B cell (primary cell): ENCODE measurements around the gene TRAPPC14. TPM values are rescaled to one million over a fixed set of nuclear protein-coding genes. Genes with fewer than 3 reads are reported as not detected.
"Not testable (repeated sequence)": the region's sequence is repeated elsewhere in the genome, so short reads cannot be mapped to it uniquely, and the experiment has no call there.

Source experiments
- ATAC-seq: fragments of 200-7000 bp; cut with Tn5 transposase; one replicate; pipeline ENCODE4 v1.10.0; 2021; ENCODE audit warnings: low read depth, mild to moderate bottlenecking, moderate number of reproducible peaks, moderate library complexity
- CTCF ChIA-PET: fragments of 350-600 bp; sonication (Branson Sonifier 250); formaldehyde crosslinking; loops from one replicate; lab custom pipeline; 2021; ENCODE audit warnings: antibody characterized with exemption, inconsistent platforms; lab: Charles Lee
- POLR2A ChIA-PET: fragments of 350-600 bp; sonication (Branson Sonifier 250); formaldehyde crosslinking; loops from one replicate; lab custom pipeline; 2021; ENCODE audit warnings: antibody characterized with exemption; lab: Charles Lee
- DNase-seq: peaks from one replicate; pipeline ENCODE4 v3.0.0; 2013
- H2AFZ ChIP-seq: 2 replicates; pipeline ENCODE4 v1.6.1; 2012; ENCODE audit warnings: mild to moderate bottlenecking, low read depth, low read length; ENCODE audit not compliant: insufficient read depth, poor library complexity, severe bottlenecking
- H3K27ac ChIP-seq, 2 donors: 1 replicate in 1 of 2; 2 replicates in 1 of 2; pipeline ENCODE4 v1.5.1; 2012 to 2013; ENCODE audit warnings: low read length in 2 of 2, mild to moderate bottlenecking in 2 of 2, moderate library complexity in 1 of 2
- H3K27me3 ChIP-seq, 4 experiments: fragments of 200-600 bp in 1 of 4; sonication (generic) in 1 of 4; replicated peaks in 1 of 4; 1 replicate in 2 of 4; 2 replicates in 2 of 4; pipeline versions ENCODE4 v1.6.1 to v1.7.0; 2013 to 2016; ENCODE audit warnings: low read length in 3 of 4, mild to moderate bottlenecking in 2 of 4, mixed read lengths in 1 of 4, moderate library complexity in 1 of 4; ENCODE audit not compliant: insufficient read depth in 4 of 4, control insufficient read depth in 3 of 4; ENCODE audit errors: control extremely low read depth in 1 of 4
- H3K36me3 ChIP-seq, 2 experiments: replicated peaks in 1 of 2; 1 replicate in 1 of 2; 2 replicates in 1 of 2; pipeline versions ENCODE4 v1.6.1 to v1.7.1; 2013; ENCODE audit warnings: low read length in 1 of 2; ENCODE audit not compliant: insufficient read depth in 2 of 2, control insufficient read depth in 1 of 2; ENCODE audit errors: control extremely low read depth in 1 of 2, extremely low read depth in 1 of 2
- H3K4me1 ChIP-seq, 2 donors: fragments of 200-600 bp in 1 of 2; sonication (generic) in 1 of 2; 1 replicate in 1 of 2; 2 replicates in 1 of 2; pipeline versions ENCODE4 v1.5.1 to v1.6.1; 2013 to 2017; ENCODE audit warnings: low read length in 2 of 2; ENCODE audit not compliant: control insufficient read depth in 2 of 2, insufficient read depth in 2 of 2
- H3K4me2 ChIP-seq: replicated peaks from 2 replicates; pipeline ENCODE3; 2012; ENCODE audit warnings: mild to moderate bottlenecking, low read depth, low read length; ENCODE audit not compliant: poor library complexity, severe bottlenecking
- H3K4me3 ChIP-seq, 5 experiments: fragments of 200-600 bp in 1 of 5; sonication (generic) in 1 of 5; 1 replicate in 3 of 5; 2 replicates in 2 of 5; pipeline versions ENCODE4 v1.5.1 to v1.7.0; 2011 to 2016; ENCODE audit warnings: low read length in 4 of 5, mild to moderate bottlenecking in 4 of 5, low read depth in 2 of 5, control low read depth in 1 of 5, moderate library complexity in 1 of 5; ENCODE audit not compliant: insufficient read depth in 1 of 5; ENCODE audit errors: control extremely low read depth in 1 of 5, extremely low read depth in 1 of 5
- H3K79me2 ChIP-seq: fragments of 200-600 bp; sonication (generic); one replicate; pipeline ENCODE4 v1.6.0; 2016; ENCODE audit warnings: low read length; ENCODE audit not compliant: control insufficient read depth, insufficient read depth
- H3K9ac ChIP-seq: fragments of 200-600 bp; sonication (generic); 2 replicates; pipeline ENCODE4 v1.6.1; 2017; ENCODE audit warnings: mild to moderate bottlenecking, low read length, moderate library complexity
- H3K9me3 ChIP-seq, 3 donors: one replicate each; pipeline versions ENCODE4 v1.6.1 to v1.7.1; 2013; ENCODE audit warnings: low read length in 2 of 3; ENCODE audit not compliant: control insufficient read depth in 2 of 3, insufficient read depth in 1 of 3; ENCODE audit errors: control extremely low read depth in 1 of 3
- H4K20me1 ChIP-seq: 2 replicates; pipeline ENCODE4 v1.6.0; 2012; ENCODE audit warnings: mild to moderate bottlenecking, low read length; ENCODE audit not compliant: insufficient read depth, control insufficient read depth, poor library complexity, severe bottlenecking
- H3K27ac Mint-ChIP-seq: one replicate; pipeline ENCODE4 v1.8.0; 2021; ENCODE audit warnings: mixed read lengths
- H3K27me3 Mint-ChIP-seq: one replicate; pipeline ENCODE4 v1.8.0; 2021; ENCODE audit warnings: mixed read lengths
- H3K4me1 Mint-ChIP-seq: one replicate; pipeline ENCODE4 v1.8.0; 2021; ENCODE audit warnings: mixed read lengths
- H3K4me3 Mint-ChIP-seq: one replicate; pipeline ENCODE4 v1.8.0; 2021; ENCODE audit warnings: mixed read lengths
- H3K9me3 Mint-ChIP-seq: one replicate; pipeline ENCODE4 v1.8.0; 2022; ENCODE audit warnings: mixed read lengths; ENCODE audit not compliant: insufficient read depth
- CTCF ChIP-seq: fragments of 200-600 bp; IDR thresholded peaks from one replicate; pipeline ENCODE4 v1.8.0; 2022; ENCODE audit warnings: antibody characterized with exemption, mild to moderate bottlenecking
- EZH2 ChIP-seq: IDR thresholded peaks from 2 replicates; pipeline ENCODE4 v1.6.1; 2012; ENCODE audit warnings: borderline replicate concordance, low read depth, mild to moderate bottlenecking, moderate library complexity, low read length; ENCODE audit not compliant: insufficient read depth, poor library complexity, severe bottlenecking
- WGBS: methylation state at CpG from one replicate; pipeline ENCODE4 v1.1.5; 2013; ENCODE audit warnings: missing lambda C conversion rate; ENCODE audit not compliant: insufficient coverage; 5-methylcytosine and 5-hydroxymethylcytosine counted together
- intact Hi-C: fragments of 100-400 bp; cut with micrococcal nuclease; formaldehyde crosslinking; loops from one replicate; pipeline ENCODE4 v1.10.0; 2022
- polyA plus RNA-seq: library from polyadenylated mRNA; depleted of rRNA; stranded (reverse); fragments of >200 nt; gene quantifications from 2 replicates; pipeline ENCODE4 v1.2.3, GENCODE V29; 2012
- total RNA-seq, 2 donors: library from RNA; stranded (reverse); fragments of 120-200 nt in 1 of 2; gene quantifications; 1 replicate in 1 of 2; 2 replicates in 1 of 2; pipeline versions ENCODE4 v1.2.3 to v1.2.4, GENCODE V29; 2013 to 2022

The TRAPPC14 gene
- total and polyA plus RNA-seq, 2 donors (not counting 1 experiment from before 2014, with no cell fraction given) = 64.8 to 71.2 TPM

GRCh38 chr7:100192281-100192862, 33.8 kb upstream of the TRAPPC14 start:
- H3K4me2 ChIP-seq = peak overlapping the region; percentile 57
- peak overlapping the region; percentile 81 to 83 for H3K27ac ChIP-seq

GRCh38 chr7:100191775-100192174, 33.3 kb upstream of the TRAPPC14 start:
- intact Hi-C loops = loop anchor here (2.0 to 5.0 kb wide), 3 partner anchors 15 to 215 kb away; partner anchors contain the start of genes GPC2, STAG3 and TRAPPC14
- peaks cover 64 to 70% of the 10 kb centered on the region in 2 donors for H3K4me1 ChIP-seq
- CTCF ChIA-PET = interaction anchor here (3.8 to 5.0 kb wide), 2 partner anchors 25 to 59 kb away, joined by 17 to 41 read pairs; no protein-coding TSS in a partner anchor
- DNase-seq (peak; percentile 39), ATAC-seq (peak; percentile 25)
- peak overlapping the region; percentile 81 to 83 for H3K27ac ChIP-seq
- peak overlapping the region; percentile 57 for H3K4me2 ChIP-seq
- H3K4me1 Mint-ChIP-seq = peaks cover 66% of the 10 kb centered on the region
- H3K79me2 ChIP-seq = no peaks in the 10 kb centered on the region
- H3K4me3 Mint-ChIP-seq = peak overlapping the region; percentile 77
- no peak for TF ChIP-seq CTCF
- TF ChIP-seq EZH2 = no peak
- peaks cover 0 to 5% (median 0%) of the 10 kb centered on the region in 3 donors for H3K9me3 ChIP-seq
- no peaks in the 10 kb centered on the region for H3K27me3 Mint-ChIP-seq
- H3K27ac Mint-ChIP-seq = peak overlapping the region; percentile 97
- H3K9ac ChIP-seq = peak overlapping the region; percentile 6
- POLR2A ChIA-PET = interaction anchor here (2.2 kb wide), 1 partner anchor 17 kb away, joined by 4 read pairs; no protein-coding TSS in a partner anchor
- no peaks in the 10 kb centered on the region for H3K36me3 ChIP-seq
- no CpG with 5 or more reads among the region's 2 CpGs for WGBS
- H3K4me3 ChIP-seq = peak overlapping the region in 1 of 5 experiments; percentile 24
- no peaks in the 10 kb centered on the region for H4K20me1 ChIP-seq
- H3K9me3 Mint-ChIP-seq = no peaks in the 10 kb centered on the region
- peak overlapping the region; percentile 32 for H2AFZ ChIP-seq
- no peaks in the 10 kb centered on the region for H3K27me3 ChIP-seq

More at GRCh38 chr7:100192281-100192862, 33.8 kb upstream of the TRAPPC14 start:
- peak overlapping the region; percentile 32 for H2AFZ ChIP-seq
- H3K79me2 ChIP-seq, H3K27me3 ChIP-seq, H3K9me3 Mint-ChIP-seq, H4K20me1 ChIP-seq, H3K27me3 Mint-ChIP-seq, H3K36me3 ChIP-seq, H3K9me3 ChIP-seq: not testable (repeated sequence)
- H3K4me1 ChIP-seq = peaks cover 64 to 70% of the 10 kb centered on the region in 2 donors
- Mint-ChIP-seq H3K4me1 (peaks cover 69% of the 10 kb centered on the region), H3K27ac (peak overlapping the region; percentile 97), H3K4me3 (peak overlapping the region; percentile 77)
- H3K4me3 ChIP-seq = peak overlapping the region in 2 of 5 experiments; percentile 11 to 34
- ATAC-seq = peak; percentile 74
- POLR2A ChIA-PET = interaction anchor here (0.6 to 2.2 kb wide), 2 partner anchors 17 to 517 kb away, joined by 3 to 4 read pairs; no protein-coding TSS in a partner anchor
- WGBS = no CpG with 5 or more reads among the region's 6 CpGs
- peak overlapping the region; percentile 6 for H3K9ac ChIP-seq
- CTCF ChIA-PET = interaction anchor here (3.8 to 5.0 kb wide), 2 partner anchors 24 to 60 kb away, joined by 17 to 41 read pairs; no protein-coding TSS in a partner anchor
- peak; percentile 65 for DNase-seq
- intact Hi-C loops = loop anchor here (2.0 to 5.0 kb wide), 2 partner anchors 16 to 35 kb away; partner anchors contain the start of genes GPC2, STAG3 and TRAPPC14
